Activated CD4-positive, alpha-beta T cell treated with anti-CD3 and anti-CD28 coated beads, Interleukin-2, amount 50 U/mL, for 16 hours (primary cell): ENCODE data around the gene GSTCD.
"Not testable (repeated sequence)": the region's sequence is repeated elsewhere in the genome, so short reads cannot be mapped to it uniquely, and the experiment has no call there.

Source experiments
- DNase-seq: peaks from one replicate; pipeline ENCODE4 v3.0.0-alpha.2; 2020

Gene GSTCD

GRCh38 chr4:105719204-105719603 is 10.6 kb downstream of the GSTCD start:
- no peak for DNase-seq

- DNase-seq = no peak
Observed at GRCh38 chr4:105725623-105726022, 17.0 kb downstream of the GSTCD start.

- DNase-seq = not testable (repeated sequence)
Observed at GRCh38 chr4:105729895-105730294, 21.3 kb downstream of the GSTCD start.

- DNase-seq = not testable (repeated sequence)
Observed at GRCh38 chr4:105735217-105735616, 26.6 kb downstream of the GSTCD start.

GRCh38 chr4:105741548-105741947 is 33.0 kb downstream of the GSTCD start:
- DNase-seq = no peak

GRCh38 chr4:105748222-105748621 is 39.6 kb downstream of the GSTCD start:
- no peak for DNase-seq

- DNase-seq = no peak
Observed at GRCh38 chr4:105751718-105752299, 43.2 kb downstream of the GSTCD start.

GRCh38 chr4:105753361-105753760 is 44.8 kb downstream of the GSTCD start:
- DNase-seq = no peak

- DNase-seq = no peak
Observed at GRCh38 chr4:105755375-105755774, 46.8 kb downstream of the GSTCD start.

- DNase-seq = no peak
Observed at GRCh38 chr4:105758958-105759357, 50.4 kb downstream of the GSTCD start.

- DNase-seq = no peak
Observed at GRCh38 chr4:105765690-105766407, 57.3 kb downstream of the GSTCD start.

GRCh38 chr4:105767579-105767978 is 59.0 kb downstream of the GSTCD start:
- DNase-seq = no peak

GRCh38 chr4:105770524-105770923 is 61.9 kb downstream of the GSTCD start:
- DNase-seq = not testable (repeated sequence)

GRCh38 chr4:105772065-105772464 is 63.5 kb downstream of the GSTCD start:
- not testable (repeated sequence) for DNase-seq

- not testable (repeated sequence) for DNase-seq
Observed at GRCh38 chr4:105775760-105776415, 67.3 kb downstream of the GSTCD start.

- no peak for DNase-seq
Observed at GRCh38 chr4:105780176-105780575, 71.6 kb downstream of the GSTCD start.

- no peak for DNase-seq
Observed at GRCh38 chr4:105784761-105785160, 76.2 kb downstream of the GSTCD start.

GRCh38 chr4:105785792-105786191 is 77.2 kb downstream of the GSTCD start:
- no peak for DNase-seq

- no peak for DNase-seq
Observed at GRCh38 chr4:105786748-105787147, 78.2 kb downstream of the GSTCD start.

GRCh38 chr4:105797225-105797624 is 88.6 kb downstream of the GSTCD start:
- DNase-seq = no peak

GRCh38 chr4:105805501-105806120 is 97.0 kb downstream of the GSTCD start:
- no peak for DNase-seq

GRCh38 chr4:105807496-105807895 is 98.9 kb downstream of the GSTCD start:
- DNase-seq = peak; percentile 12

GRCh38 chr4:105808030-105808749 is 99.6 kb downstream of the GSTCD start:
- no peak for DNase-seq
